Body of pancreas (tissue), 4 donors: ENCODE data around the gene SPATA33. TPM values are rescaled to one million over a fixed set of nuclear protein-coding genes. Genes with fewer than 3 reads are reported as not detected.

Experiments
- ATAC-seq: fragments of 150-250 bp; one replicate; pipeline ENCODE4 v1.9.1; 2016
- DNase-seq, 4 donors: peaks; one replicate each; pipeline ENCODE4 v3.0.0-alpha.2; 2019
- H3K27ac ChIP-seq, 4 donors: fragments of 200-600 bp; sonication (generic); 1 replicate in 3 of 4; 2 replicates in 1 of 4; pipeline versions ENCODE4 v1.5.1 to v1.6.1; 2016 to 2019; ENCODE audit warnings: mild to moderate bottlenecking in 1 of 4, mixed read lengths in 1 of 4, moderate library complexity in 1 of 4
- H3K27me3 ChIP-seq, 2 donors: fragments of 200-600 bp; sonication (generic); one replicate each; pipeline ENCODE4 v1.6.0; 2016; ENCODE audit warnings: mild to moderate bottlenecking in 1 of 2
- H3K36me3 ChIP-seq, 2 donors: fragments of 200-600 bp; sonication (generic); replicated peaks in 1 of 2; 2 replicates each; pipeline ENCODE4 v1.5.1; 2016; ENCODE audit warnings: low read depth in 2 of 2; ENCODE audit not compliant: insufficient read depth in 1 of 2
- H3K4me1 ChIP-seq: fragments of 200-600 bp; sonication (generic); one replicate; pipeline ENCODE4 v1.6.0; 2016
- H3K4me3 ChIP-seq, 2 donors: fragments of 200-600 bp; sonication (generic); 1 replicate in 1 of 2; 2 replicates in 1 of 2; pipeline ENCODE4 v1.5.1; 2016 to 2019
- H3K9me3 ChIP-seq, 3 donors: fragments of 200-600 bp; sonication (generic); 1 replicate in 2 of 3; 2 replicates in 1 of 3; pipeline ENCODE4 v1.5.1; 2016
- CTCF ChIP-seq, 7 experiments: fragments of 450-650 bp in 4 of 7; fragments of 200-600 bp in 3 of 7; sonication (generic) in 3 of 7; IDR thresholded peaks; one replicate each; pipeline ENCODE4 v1.5.1; 2016 to 2019; ENCODE audit warnings: antibody characterized with exemption in 7 of 7
- POLR2A ChIP-seq, 3 donors: fragments of 450-650 bp; IDR thresholded peaks; one replicate each; pipeline ENCODE4 v1.6.1; 2016; ENCODE audit warnings: antibody characterized with exemption in 3 of 3, mild to moderate bottlenecking in 2 of 3
- WGBS, 2 donors: methylation state at CpG; one replicate each; pipeline ENCODE4 v1.1.5; 2017; 5-methylcytosine and 5-hydroxymethylcytosine counted together
- intact Hi-C: fragments of 100-400 bp; cut with DNase I; formaldehyde crosslinking; loops from one replicate; pipeline ENCODE4 v1.15.1; 2023
- total RNA-seq, 2 donors: library from RNA; depleted of rRNA; stranded (reverse); fragments of >200 nt; gene quantifications; one replicate each; pipeline ENCODE4 v1.1.0, GENCODE V29; 2016

Gene SPATA33
- total RNA-seq, 2 donors from 2014 or later, result 3.6 to 7.9 TPM

DNA sequence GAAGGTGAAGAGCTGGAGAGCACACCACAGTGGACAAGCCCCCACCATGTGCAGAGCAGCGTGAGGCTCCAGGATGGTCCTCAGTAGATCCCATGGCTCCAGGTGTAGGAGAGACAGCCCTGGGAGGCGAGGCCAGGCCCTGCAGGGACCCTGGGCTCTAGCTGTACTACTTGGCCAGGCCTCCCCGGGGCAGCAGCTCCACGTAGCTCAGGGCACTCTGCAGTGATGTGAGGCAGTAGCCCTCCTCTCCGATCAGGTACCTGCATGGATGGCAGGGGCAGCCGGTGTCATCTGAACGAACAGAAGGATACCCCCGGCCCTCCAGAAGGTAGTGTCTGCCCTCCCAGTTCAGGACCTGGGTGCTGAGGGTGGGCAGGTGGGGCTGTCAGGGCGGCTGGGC, 50.1 kb downstream of the SPATA33 start:
- WGBS, 2 donors, result 96% methylated on average over 9 of the region's 9 CpGs; no CpG with 5 or more reads in 1 of the 2 donors
- intact Hi-C loops, result loop anchor here (5.0 kb wide), 1 partner anchor 85 kb away; no protein-coding TSS in a partner anchor
- no peaks in the 10 kb centered on the region for H3K36me3 ChIP-seq
- H3K4me3 ChIP-seq, result no peak overlapping the region
- no peak for ATAC-seq
- DNase-seq, result no peak
- H3K27ac ChIP-seq, result no peak overlapping the region
- TF ChIP-seq POLR2A (IDR thresholded peaks at IDR 0.05) (no peak), CTCF (IDR thresholded peaks at IDR 0.05) (no peak)
- H3K9me3 ChIP-seq, result no peaks in the 10 kb centered on the region
- peaks cover 21% of the 10 kb centered on the region for H3K4me1 ChIP-seq
- H3K27me3 ChIP-seq, result no peaks in the 10 kb centered on the region

DNA sequence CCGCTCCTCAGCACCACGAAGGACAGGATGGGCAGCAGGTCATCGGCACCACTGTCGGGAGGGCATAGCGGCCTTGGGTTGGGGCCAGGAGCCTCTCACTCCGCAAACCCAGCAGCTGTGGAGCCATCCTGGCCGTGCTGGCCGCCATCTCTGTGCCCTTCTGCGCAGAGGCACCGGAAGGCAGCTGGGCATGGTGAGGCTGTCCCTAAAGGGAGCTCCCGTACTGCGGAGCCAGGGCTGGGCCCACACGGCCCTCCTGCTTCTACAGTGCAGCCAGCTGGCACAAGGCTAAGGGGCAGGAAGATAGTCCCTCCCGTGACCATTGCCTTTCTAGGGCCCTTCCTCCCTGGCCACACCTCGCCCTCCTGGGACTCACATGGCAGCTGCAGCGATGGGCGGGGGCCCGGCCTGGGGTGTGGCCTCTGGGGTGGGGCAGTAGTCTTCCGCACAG, 50.9 kb downstream of the SPATA33 start:
- no peaks in the 10 kb centered on the region for H3K9me3 ChIP-seq
- WGBS, 2 donors, result 80% methylated on average over 4 of the region's 19 CpGs; no CpG with 5 or more reads in 1 of the 2 donors
- TF ChIP-seq CTCF (IDR thresholded peaks at IDR 0.05) (no peak), POLR2A (IDR thresholded peaks at IDR 0.05) (no peak)
- intact Hi-C loops, result loop anchor here (5.0 kb wide), 1 partner anchor 84 kb away; no protein-coding TSS in a partner anchor
- no peak for DNase-seq
- H3K36me3 ChIP-seq, result no peaks in the 10 kb centered on the region
- no peak overlapping the region for H3K4me3 ChIP-seq
- no peak for ATAC-seq
- peaks cover 21% of the 10 kb centered on the region for H3K4me1 ChIP-seq
- no peak overlapping the region for H3K27ac ChIP-seq
- no peaks in the 10 kb centered on the region for H3K27me3 ChIP-seq

DNA sequence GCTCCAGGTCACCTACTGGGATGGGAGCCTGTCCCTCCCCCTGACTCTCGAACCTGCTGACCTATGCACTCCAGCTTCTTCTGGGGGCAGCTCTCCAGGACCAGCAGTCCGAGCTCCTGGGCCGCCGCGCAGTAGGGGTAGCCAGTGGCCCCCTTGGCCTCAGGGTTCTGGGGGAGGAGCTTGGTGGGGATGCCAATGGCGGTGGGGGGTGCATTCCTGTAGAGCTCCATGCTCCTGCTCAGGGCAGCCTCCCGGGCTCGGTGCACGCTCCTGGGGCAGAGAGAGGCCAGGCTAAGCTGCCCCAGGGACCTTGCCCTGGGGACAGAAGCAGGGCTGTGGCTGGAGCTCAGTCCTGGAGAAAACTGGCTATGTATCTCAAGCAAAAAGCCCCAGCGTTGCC, 51.5 kb downstream of the SPATA33 start:
- Histone ChIP-seq H3K4me3 (no peak overlapping the region), H3K9me3 (no peaks in the 10 kb centered on the region), H3K36me3 (no peaks in the 10 kb centered on the region), H3K4me1 (peaks cover 21% of the 10 kb centered on the region), H3K27ac (no peak overlapping the region), H3K27me3 (no peaks in the 10 kb centered on the region)
- ATAC-seq (no peak), DNase-seq (no peak)
- intact Hi-C loops, result loop anchor here (5.0 kb wide), 1 partner anchor 83 kb away; no protein-coding TSS in a partner anchor
- TF ChIP-seq CTCF (IDR thresholded peaks at IDR 0.05) (no peak), POLR2A (IDR thresholded peaks at IDR 0.05) (no peak)
- 88 to 90% methylated on average over 8 to 10 of the region's 10 CpGs for WGBS, 2 donors

DNA sequence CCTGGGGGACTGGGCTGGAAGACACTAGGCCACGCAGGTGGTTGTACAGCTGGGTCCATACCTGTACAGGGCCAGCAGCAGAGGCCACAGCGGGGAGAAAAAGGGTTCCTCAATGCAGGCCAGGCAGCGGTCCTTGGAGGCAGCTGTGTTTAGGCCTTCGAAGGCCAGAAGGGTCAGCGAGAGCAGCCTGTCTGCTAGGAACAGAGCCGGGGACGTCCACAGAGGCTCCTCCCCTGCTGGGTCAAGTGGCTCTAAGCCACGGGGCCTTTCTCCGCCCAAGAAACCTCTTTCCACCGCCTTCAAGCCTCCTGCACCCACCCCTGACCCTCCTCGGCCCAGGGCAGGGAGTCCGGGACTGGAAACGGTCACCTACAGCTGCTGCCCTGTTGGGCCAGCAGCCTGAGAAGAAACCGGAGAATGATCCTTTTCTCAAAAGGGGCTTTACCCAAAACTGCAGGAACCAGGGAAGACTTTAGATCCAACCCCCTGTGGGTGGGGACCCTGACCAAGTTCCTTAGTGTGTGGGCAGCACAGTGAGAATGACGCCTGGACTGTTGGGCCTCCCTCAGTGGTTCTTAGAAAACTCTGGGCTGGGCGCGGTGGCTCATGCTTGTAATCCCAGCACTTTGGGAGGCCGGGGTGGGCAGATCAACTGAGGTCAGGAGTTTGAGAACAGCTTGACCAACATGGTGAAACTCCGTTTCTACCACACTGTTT, 52.2 kb downstream of the SPATA33 start:
- no peak for DNase-seq
- 86 to 89% methylated on average over 13 to 19 of the region's 19 CpGs for WGBS, 2 donors
- TF ChIP-seq POLR2A (IDR thresholded peaks at IDR 0.05) (no peak), CTCF (IDR thresholded peaks at IDR 0.05) (no peak)

More for the DNA sequence above, 52.2 kb downstream of the SPATA33 start:
- Histone ChIP-seq H3K9me3 (no peaks in the 10 kb centered on the region), H3K36me3 (no peaks in the 10 kb centered on the region), H3K4me1 (peaks cover 21% of the 10 kb centered on the region), H3K27ac (no peak overlapping the region), H3K27me3 (no peaks in the 10 kb centered on the region), H3K4me3 (no peak overlapping the region)
- ATAC-seq, result no peak
- intact Hi-C loops, result loop anchor here (5.0 kb wide), 1 partner anchor 82 kb away; no protein-coding TSS in a partner anchor
